PC-3 (cell line): ENCODE measurements around the gene SENP5. TPM values are rescaled to one million over a fixed set of nuclear protein-coding genes. Genes with fewer than 3 reads are reported as not detected.

ENCODE experiments used
- ATAC-seq: fragments of 200-7000 bp; cut with Tn5 transposase; 2 replicates; pipeline ENCODE4 v1.9.1; 2020; ENCODE audit warnings: mild to moderate bottlenecking, moderate library complexity
- BruUV-seq: library from RNA; stranded (reverse); fragments of 400-500 nt; replicated peaks from 2 replicates; lab custom pipeline; 2021; lab: Mats Ljungman, UMichigan
- CTCF ChIA-PET: fragments of 300-600 bp; sonication (Branson Sonifier 250); formaldehyde crosslinking; loops from one replicate; lab custom pipeline; 2022; ENCODE audit warnings: antibody characterized with exemption; lab: Charles Lee
- POLR2A ChIA-PET: fragments of 300-600 bp; sonication (Branson Sonifier 250); formaldehyde crosslinking; loops from one replicate; lab custom pipeline; 2022; ENCODE audit warnings: antibody characterized with exemption; ENCODE audit not compliant: unreplicated experiment; lab: Charles Lee
- DNase-seq: peaks from one replicate; pipeline ENCODE4 v3.0.0-alpha.2; 2015
- H2AFZ ChIP-seq: fragments of 300-600 bp; sonication (generic); 2 replicates; pipeline ENCODE4 v1.6.0; 2016; ENCODE audit warnings: antibody characterized with exemption, low read length
- H3F3A ChIP-seq: fragments of 300-600 bp; sonication (generic); one replicate; pipeline ENCODE4 v1.6.0; 2017; ENCODE audit warnings: antibody characterized with exemption, low read length, control low read depth, mild to moderate bottlenecking; ENCODE audit not compliant: unreplicated experiment
- H3K27ac ChIP-seq: fragments of 300-600 bp; sonication (generic); 2 replicates; pipeline ENCODE4 v1.5.1; 2016; ENCODE audit warnings: mild to moderate bottlenecking, low read length
- H3K27me3 ChIP-seq: fragments of 300-600 bp; sonication (generic); 2 replicates; pipeline ENCODE4 v1.6.1; 2016; ENCODE audit warnings: low read length, mixed read lengths
- H3K36me3 ChIP-seq: fragments of 300-600 bp; sonication (generic); 2 replicates; pipeline ENCODE4 v1.6.1; 2016; ENCODE audit warnings: low read depth, mixed run types, low read length, mixed read lengths
- H3K4me1 ChIP-seq: fragments of 300-600 bp; sonication (generic); 2 replicates; pipeline ENCODE4 v1.5.1; 2016; ENCODE audit warnings: low read length; ENCODE audit not compliant: insufficient read depth
- H3K4me2 ChIP-seq: fragments of 300-600 bp; sonication (generic); 2 replicates; pipeline ENCODE4 v1.6.0; 2016; ENCODE audit warnings: low read length
- H3K4me3 ChIP-seq: fragments of 300-600 bp; sonication (generic); 2 replicates; pipeline ENCODE4 v1.5.1; 2016; ENCODE audit warnings: mild to moderate bottlenecking, low read length, mixed read lengths
- H3K79me2 ChIP-seq: fragments of 300-600 bp; sonication (generic); 2 replicates; pipeline ENCODE4 v1.6.1; 2017; ENCODE audit warnings: low read length, mixed read lengths
- H3K9ac ChIP-seq: fragments of 300-600 bp; sonication (generic); 2 replicates; pipeline ENCODE4 v1.6.0; 2016; ENCODE audit warnings: mild to moderate bottlenecking, low read length
- H3K9me2 ChIP-seq: fragments of 300-600 bp; sonication (generic); replicated peaks from 2 replicates; pipeline ENCODE4 v1.6.1; 2016; ENCODE audit warnings: mixed run types, low read length, mixed read lengths
- H3K9me3 ChIP-seq: fragments of 300-600 bp; sonication (generic); 2 replicates; pipeline ENCODE4 v1.6.1; 2016; ENCODE audit warnings: low read length, mixed read lengths
- H4K20me1 ChIP-seq: fragments of 300-600 bp; sonication (generic); 2 replicates; pipeline ENCODE4 v1.6.1; 2016; ENCODE audit warnings: low read length, mixed read lengths
- CTCF ChIP-seq: fragments of 300-600 bp; sonication (generic); conservative IDR thresholded peaks from 2 replicates; pipeline ENCODE4 v1.5.1; 2017; ENCODE audit warnings: antibody characterized with exemption, low read depth, mild to moderate bottlenecking, low read length
- EZH2 ChIP-seq: fragments of 300-600 bp; sonication (generic); IDR thresholded peaks from one replicate; pipeline ENCODE4 v1.6.1; 2017; ENCODE audit warnings: antibody characterized with exemption, mild to moderate bottlenecking, low read length; ENCODE audit not compliant: unreplicated experiment
- EZH2phosphoT487 ChIP-seq: fragments of 300-600 bp; sonication (generic); IDR thresholded peaks from 2 replicates; pipeline ENCODE4 v1.6.1; 2018; ENCODE audit warnings: mild to moderate bottlenecking, antibody characterized with exemption, low read length, borderline replicate concordance
- intact Hi-C: fragments of 100-400 bp; cut with micrococcal nuclease; formaldehyde crosslinking; loops from 2 replicates; pipeline ENCODE4 v1.9.0; 2023
- total RNA-seq: library from RNA; depleted of rRNA; stranded (reverse); fragments of >200 nt; gene quantifications from 2 replicates; pipeline ENCODE4 v1.2.3, GENCODE V29; 2014

The SENP5 gene
- total RNA-seq, 1 experiment from 2014 or later: 34.2 TPM

DNA sequence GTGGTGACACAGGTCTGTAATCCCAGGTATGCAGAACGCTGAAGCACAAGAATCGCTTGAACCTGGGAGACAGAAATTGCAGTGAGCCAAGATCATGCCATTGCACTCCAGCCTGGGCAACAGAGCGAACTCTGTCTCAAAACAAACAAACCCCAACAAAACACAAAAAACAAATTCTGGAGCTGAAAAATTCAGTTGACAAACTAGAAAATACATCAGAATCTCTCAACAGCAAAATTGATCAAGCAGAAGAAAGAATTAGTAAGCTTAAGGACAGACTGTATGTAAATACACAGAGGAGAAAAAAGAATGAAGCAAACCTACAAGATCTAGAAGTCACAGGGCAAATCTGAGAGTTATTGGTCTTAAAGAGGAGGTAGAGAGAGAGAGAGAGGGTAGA, 49.3 kb downstream of the SENP5 start:
- BruUV-seq: no TSS peak
- POLR2A ChIA-PET: interaction anchor here (0.5 kb wide), 1 partner anchor 263 kb away, joined by 7 read pairs; no protein-coding TSS in a partner anchor
- intact Hi-C loops: no loop called here

GRCh38 chr3:196918968-196919367, 51.2 kb downstream of the SENP5 start:
- no TSS peak for BruUV-seq
- H3K4me2 ChIP-seq: no peak overlapping the region
- CTCF ChIA-PET: no interaction called here
- DNase-seq: no peak
- no peak overlapping the region for H3K9ac ChIP-seq
- no peaks in the 10 kb centered on the region for H4K20me1 ChIP-seq
- H3K79me2 ChIP-seq: no peaks in the 10 kb centered on the region
- no peaks in the 10 kb centered on the region for H3K9me3 ChIP-seq
- no peak for ATAC-seq
- no peaks in the 10 kb centered on the region for H3K9me2 ChIP-seq
- no peaks in the 10 kb centered on the region for H3K27me3 ChIP-seq
- POLR2A ChIA-PET: no interaction called here
- no peaks in the 10 kb centered on the region for H3K4me1 ChIP-seq
- no peaks in the 10 kb centered on the region for H3F3A ChIP-seq
- H2AFZ ChIP-seq: no peak overlapping the region
- peaks cover 20% of the 10 kb centered on the region for H3K36me3 ChIP-seq
- intact Hi-C loops: no loop called here
- no peak overlapping the region for H3K4me3 ChIP-seq
- TF ChIP-seq EZH2phosphoT487 (no peak), CTCF (no peak), EZH2 (no peak)
- H3K27ac ChIP-seq: no peak overlapping the region

More for the DNA sequence above, 49.3 kb downstream of the SENP5 start:
- DNase-seq (no peak), ATAC-seq (no peak)
- no peak overlapping the region for H3K4me2 ChIP-seq
- no peak overlapping the region for H2AFZ ChIP-seq
- no peaks in the 10 kb centered on the region for H3F3A ChIP-seq
- H3K4me1 ChIP-seq: no peaks in the 10 kb centered on the region
- no peaks in the 10 kb centered on the region for H4K20me1 ChIP-seq
- H3K9ac ChIP-seq: no peak overlapping the region
- no peak overlapping the region for H3K4me3 ChIP-seq
- no peaks in the 10 kb centered on the region for H3K9me3 ChIP-seq
- no peak overlapping the region for H3K27ac ChIP-seq
- TF ChIP-seq EZH2phosphoT487 (no peak), EZH2 (no peak), CTCF (no peak)
- no peaks in the 10 kb centered on the region for H3K9me2 ChIP-seq
- CTCF ChIA-PET: no interaction called here
- H3K36me3 ChIP-seq: peaks cover 20% of the 10 kb centered on the region
- no peaks in the 10 kb centered on the region for H3K79me2 ChIP-seq
- H3K27me3 ChIP-seq: no peaks in the 10 kb centered on the region

DNA sequence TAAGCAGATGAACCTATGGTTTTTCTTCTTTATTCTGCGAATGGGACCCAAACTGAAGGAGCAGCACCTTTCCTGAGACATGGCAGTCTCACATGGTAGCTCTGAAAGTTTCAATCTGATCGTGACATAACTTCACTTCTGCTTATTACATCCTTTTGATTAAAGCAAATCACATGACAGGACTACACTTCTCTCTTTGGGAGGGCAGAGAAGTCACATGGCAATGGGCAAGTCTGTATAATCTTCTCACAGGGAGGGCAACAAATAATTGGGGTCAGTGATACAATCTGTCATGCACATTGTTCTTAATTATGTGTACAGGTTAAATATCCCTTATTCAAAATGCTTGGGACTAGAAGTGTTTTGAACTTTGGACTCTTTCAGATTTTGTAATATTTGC, 53.0 kb downstream of the SENP5 start:
- Histone ChIP-seq H3K36me3 (peaks cover 18% of the 10 kb centered on the region), H3K9ac (no peak overlapping the region)

More for the DNA sequence above, 53.0 kb downstream of the SENP5 start:
- TF ChIP-seq EZH2: no peak
- no peak for TF ChIP-seq EZH2phosphoT487
- TF ChIP-seq CTCF: no peak
- no peaks in the 10 kb centered on the region for H3K27me3 ChIP-seq
- POLR2A ChIA-PET: no interaction called here
- H3K4me2 ChIP-seq: no peak overlapping the region
- intact Hi-C loops: no loop called here
- no peaks in the 10 kb centered on the region for H4K20me1 ChIP-seq
- no peaks in the 10 kb centered on the region for H3F3A ChIP-seq
- BruUV-seq: no TSS peak
- H3K27ac ChIP-seq: no peak overlapping the region
- H3K9me2 ChIP-seq: no peaks in the 10 kb centered on the region
- no peak for DNase-seq
- ATAC-seq: no peak
- CTCF ChIA-PET: no interaction called here
- H3K4me3 ChIP-seq: no peak overlapping the region
- H3K79me2 ChIP-seq: no peaks in the 10 kb centered on the region
- no peaks in the 10 kb centered on the region for H3K9me3 ChIP-seq
- no peak overlapping the region for H2AFZ ChIP-seq
- H3K4me1 ChIP-seq: no peaks in the 10 kb centered on the region
